Retinal pigment epithelial cell (primary cell): Measurements from ENCODE around the gene PTGER1.

Source experiments
- DNase-seq: peaks from one replicate; pipeline ENCODE4 v3.0.0-alpha.2; 2010; ENCODE audit warnings: low read depth
- H3K4me3 ChIP-seq: 2 replicates; pipeline ENCODE4 v1.5.1; 2011; ENCODE audit warnings: mild to moderate bottlenecking, low read length, control low read depth, moderate library complexity
- CTCF ChIP-seq: conservative IDR thresholded peaks from 2 replicates; pipeline ENCODE4 v1.5.1; 2011; ENCODE audit warnings: low read depth, low read length, control low read depth, inconsistent platforms

Gene PTGER1

DNA sequence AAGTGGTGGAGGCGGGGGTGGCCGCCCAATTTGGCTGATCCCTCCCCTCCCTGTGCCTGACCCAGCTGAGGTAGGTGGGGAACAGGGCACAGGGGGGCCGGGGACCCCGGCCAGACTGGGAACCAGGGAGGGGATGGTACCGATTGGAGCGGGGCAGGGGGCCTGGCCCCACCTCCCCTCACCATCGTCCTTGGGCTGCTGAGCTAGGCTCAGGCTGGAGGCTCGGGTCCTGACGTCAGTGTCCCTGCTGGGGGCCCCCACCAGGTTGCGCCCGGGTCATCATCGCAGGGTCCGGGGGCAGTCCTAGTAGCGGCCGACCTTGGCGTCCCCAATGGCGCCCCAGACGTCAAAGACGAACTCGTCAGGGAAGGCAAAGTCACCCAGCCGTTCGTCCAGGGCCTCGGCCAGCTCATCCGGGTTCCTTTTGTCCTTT is 3.0 kb upstream of the PTGER1 start:
- DNase-seq: no peak
- no peak overlapping the region for H3K4me3 ChIP-seq
- TF ChIP-seq CTCF: no peak

GRCh38 chr19:14477418-14478112 is 2.4 kb upstream of the PTGER1 start:
- TF ChIP-seq CTCF: no peak
- DNase-seq: no peak
- no peak overlapping the region for H3K4me3 ChIP-seq

- no peak for DNase-seq
- H3K4me3 ChIP-seq: no peak overlapping the region
- no peak for TF ChIP-seq CTCF
Measured at GRCh38 chr19:14476673-14477401, 1.7 kb upstream of the PTGER1 start.

DNA sequence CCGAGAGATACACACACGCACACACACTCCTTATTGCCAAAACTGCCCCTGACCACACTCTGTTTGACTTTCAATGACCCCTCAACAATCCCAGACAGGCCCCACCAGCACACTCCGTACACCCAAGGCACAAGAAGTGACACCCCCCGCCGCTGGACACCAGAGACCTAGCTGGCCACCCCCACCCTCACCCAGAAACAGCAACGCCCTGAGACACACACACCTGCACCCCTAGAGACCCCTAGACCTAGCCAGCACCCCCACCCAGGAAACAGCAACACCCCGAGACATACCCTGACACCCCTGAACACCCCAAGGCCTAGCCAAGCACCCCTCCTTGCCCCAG is 1.1 kb upstream of the PTGER1 start:
- DNase-seq: no peak
- H3K4me3 ChIP-seq: no peak overlapping the region
- TF ChIP-seq CTCF: no peak

DNA sequence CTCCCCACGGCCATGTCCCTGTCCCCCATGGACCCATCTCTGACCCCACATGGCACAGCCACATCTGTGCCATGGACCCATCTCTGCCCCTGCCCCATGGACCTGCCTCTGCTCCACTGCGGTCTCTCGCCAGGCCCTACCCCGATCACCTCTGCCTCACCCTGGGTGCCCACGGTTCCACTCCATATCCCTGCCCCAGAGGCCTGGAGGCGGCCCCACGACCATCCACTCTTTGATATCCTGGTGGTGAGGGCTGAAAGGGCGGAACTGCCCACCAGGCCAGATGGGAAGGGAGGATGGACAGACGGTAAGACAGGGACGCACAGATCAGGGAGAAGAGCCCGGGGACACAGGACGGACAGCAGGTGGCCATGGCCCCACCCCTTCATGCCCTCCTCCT is 327 bp downstream of the PTGER1 start:
- DNase-seq: no peak
- TF ChIP-seq CTCF: no peak
- H3K4me3 ChIP-seq: peak overlapping the region; percentile 24

DNA sequence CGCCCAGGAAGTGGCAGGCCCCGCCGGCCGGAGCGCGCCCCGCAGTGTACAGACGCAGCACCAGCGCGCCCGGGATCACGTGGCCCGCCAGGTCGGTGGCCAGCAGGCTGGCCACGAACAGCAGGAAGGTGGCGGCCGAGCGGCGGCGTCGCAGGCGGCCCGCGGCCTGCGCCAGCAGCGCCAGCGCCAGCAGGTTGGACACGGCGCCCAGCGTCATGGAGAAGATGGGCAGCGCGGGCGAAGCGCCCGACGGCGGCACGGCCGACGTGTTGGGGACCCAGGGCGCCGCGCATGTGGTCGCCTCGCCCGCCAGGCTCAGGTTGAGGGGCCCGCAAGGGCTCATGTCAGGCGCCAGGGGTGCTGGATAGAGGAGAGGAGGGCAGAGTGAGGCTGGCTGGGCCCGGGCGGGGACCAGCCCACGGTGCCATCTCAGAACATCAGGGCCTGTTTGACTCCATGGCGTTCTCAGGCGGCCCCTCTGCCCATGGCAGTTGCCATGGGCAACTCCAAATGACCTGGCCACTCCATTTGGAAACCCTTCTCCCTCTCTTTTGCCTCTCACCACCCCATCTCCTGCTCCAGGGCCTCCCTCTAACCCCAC is 1.1 kb downstream of the PTGER1 start:
- H3K4me3 ChIP-seq: no peak overlapping the region
- TF ChIP-seq CTCF: no peak
- no peak for DNase-seq
